Mesenteric fat pad (tissue), 1 donor: Measurements from ENCODE around the gene PHACTR1. TPM values are rescaled to one million over a fixed set of nuclear protein-coding genes. Genes with fewer than 3 reads are reported as not detected.
"Not testable (repeated sequence)": the region's sequence is repeated elsewhere in the genome, so short reads cannot be mapped to it uniquely, and the experiment has no call there.

ENCODE experiments used
- DNase-seq: peaks from one replicate; pipeline ENCODE4 v3.0.0-alpha.2; 2020; ENCODE audit warnings: low spot score
- total RNA-seq: library from RNA; stranded (reverse); fragmentation: NEBNext Ultra II Directional; extraction: Animal tissue kit (Norgen Biotek cat#: 25700); gene quantifications from one replicate; pipeline ENCODE4 v1.2.1, GENCODE V29; 2021
- donor health status: DM: yes; HTN: yes; CAD: no.

Gene PHACTR1
- total RNA-seq, 1 donor from 2014 or later = 10.8 TPM

DNA sequence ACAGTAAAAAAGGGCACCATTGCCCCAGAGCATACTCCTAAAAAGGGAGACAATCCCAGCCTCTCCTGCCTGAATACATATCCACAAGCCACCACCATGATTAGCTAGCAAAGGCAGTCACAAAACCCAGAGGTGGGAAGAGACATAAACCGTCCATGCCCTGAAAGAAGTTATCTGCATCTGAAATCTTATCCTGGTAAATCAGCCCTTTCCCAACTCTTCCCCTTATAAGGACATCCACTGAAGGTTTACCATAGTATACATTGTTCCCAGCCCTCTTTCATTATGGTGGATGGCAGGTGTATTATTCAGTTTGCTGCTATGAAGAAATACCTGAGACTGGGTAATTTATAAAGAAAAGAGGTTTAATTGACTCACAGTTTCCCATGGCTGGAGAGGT lies 516.5 kb downstream of the PHACTR1 start:
- DNase-seq = no peak

DNA sequence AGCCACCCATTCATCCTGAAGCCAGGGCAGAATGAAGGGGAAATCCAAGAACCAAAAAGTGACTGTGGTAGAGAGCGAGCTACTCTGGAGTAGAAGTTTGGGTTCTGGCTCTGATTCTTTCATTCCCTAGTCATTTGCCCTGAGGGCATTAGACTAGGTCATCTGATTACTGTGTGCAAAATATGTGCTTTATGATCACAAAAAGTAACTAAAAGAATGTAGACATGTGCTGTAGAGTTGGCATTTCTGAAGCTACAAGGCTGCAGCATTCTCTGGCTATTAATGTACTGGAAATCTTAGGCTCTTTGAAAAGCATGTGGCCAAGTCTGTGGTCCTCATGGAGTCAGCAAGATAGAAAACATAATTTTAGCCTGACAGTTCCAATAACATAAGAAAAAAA lies 517.6 kb downstream of the PHACTR1 start:
- no peak for DNase-seq

DNA sequence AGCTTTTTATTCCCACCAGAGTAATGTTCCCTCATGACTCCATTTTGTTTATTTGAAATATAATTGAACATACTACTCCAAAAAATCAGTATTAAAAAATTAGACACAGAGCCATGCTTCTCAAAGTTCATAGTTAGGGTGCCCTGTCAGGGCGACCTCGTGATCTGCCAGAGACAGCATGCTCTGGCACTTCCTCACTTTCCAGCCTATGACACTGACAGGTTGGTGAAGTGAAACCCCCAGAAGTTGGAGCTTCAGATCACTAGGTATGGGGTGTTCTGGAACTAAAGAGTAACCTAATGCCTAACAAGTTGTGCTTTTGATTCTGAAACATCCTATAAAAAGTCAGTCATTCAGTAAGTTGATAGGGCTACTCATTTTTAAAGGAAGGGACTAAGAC lies 518.8 kb downstream of the PHACTR1 start:
- no peak for DNase-seq

DNA sequence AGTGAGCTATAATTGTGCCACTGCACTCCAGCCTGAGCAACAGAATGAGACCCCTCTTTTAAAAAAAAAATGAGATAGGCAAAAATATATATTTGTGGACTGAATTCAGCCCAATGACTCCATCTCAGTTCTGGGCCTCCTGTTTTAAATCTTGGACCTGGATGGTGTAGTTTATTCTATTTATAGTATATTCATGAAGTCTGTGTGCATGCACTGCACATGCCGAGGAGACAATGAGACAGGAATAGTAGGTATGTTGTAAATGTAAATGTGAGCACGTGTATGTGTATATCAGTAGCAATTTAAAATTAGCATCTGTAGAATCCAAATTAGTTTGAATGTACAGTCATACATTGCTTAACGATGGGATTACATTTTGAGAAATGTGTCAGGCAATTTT lies 520.8 kb downstream of the PHACTR1 start:
- DNase-seq = no peak

DNA sequence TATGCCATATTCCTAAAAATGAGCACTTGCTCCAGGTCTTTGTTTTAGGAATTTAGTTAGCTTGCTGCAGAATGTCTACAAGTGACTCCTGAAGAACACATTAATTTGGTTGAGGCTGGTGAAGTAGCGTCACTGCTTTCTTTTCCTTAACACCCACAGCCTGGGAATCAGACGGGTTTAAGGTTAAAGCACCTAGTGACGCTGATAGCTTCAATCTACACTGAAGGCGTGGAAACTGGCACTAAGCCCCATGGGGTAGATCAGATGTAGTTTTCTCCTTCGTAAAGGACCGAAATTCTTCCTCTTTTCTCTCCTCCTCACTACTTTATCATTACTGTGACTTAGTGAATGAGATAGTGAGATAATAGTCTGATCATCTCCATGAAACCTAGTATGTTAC lies 521.5 kb downstream of the PHACTR1 start:
- no peak for DNase-seq

DNA sequence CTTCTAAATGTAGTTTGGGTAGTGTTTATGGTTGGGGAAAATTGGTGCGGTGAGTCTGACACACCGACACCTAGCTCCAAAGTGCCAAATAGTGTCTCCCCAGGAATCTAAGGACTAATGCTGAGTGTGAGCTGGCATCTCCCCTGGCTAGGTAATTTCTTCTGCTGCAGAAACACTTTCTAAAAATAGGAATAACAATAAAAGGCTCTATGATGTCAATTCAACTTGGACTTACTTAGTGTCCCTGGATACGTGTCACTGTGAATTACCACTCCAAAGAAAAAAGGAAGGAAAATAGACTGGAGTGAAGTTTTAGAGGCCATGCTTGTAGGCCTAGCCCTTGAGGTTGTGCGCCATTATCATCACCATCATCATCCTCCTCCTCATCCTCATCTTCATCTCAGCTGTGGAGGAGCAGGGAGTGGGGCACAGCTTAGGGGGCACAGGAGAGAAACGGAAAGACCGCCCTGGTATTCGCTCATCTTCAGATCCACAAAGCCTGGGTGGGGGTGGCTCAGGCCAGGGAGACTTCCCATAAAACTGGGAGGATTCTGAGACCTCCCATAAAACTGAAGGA lies 522.2 kb downstream of the PHACTR1 start:
- no peak for DNase-seq

DNA sequence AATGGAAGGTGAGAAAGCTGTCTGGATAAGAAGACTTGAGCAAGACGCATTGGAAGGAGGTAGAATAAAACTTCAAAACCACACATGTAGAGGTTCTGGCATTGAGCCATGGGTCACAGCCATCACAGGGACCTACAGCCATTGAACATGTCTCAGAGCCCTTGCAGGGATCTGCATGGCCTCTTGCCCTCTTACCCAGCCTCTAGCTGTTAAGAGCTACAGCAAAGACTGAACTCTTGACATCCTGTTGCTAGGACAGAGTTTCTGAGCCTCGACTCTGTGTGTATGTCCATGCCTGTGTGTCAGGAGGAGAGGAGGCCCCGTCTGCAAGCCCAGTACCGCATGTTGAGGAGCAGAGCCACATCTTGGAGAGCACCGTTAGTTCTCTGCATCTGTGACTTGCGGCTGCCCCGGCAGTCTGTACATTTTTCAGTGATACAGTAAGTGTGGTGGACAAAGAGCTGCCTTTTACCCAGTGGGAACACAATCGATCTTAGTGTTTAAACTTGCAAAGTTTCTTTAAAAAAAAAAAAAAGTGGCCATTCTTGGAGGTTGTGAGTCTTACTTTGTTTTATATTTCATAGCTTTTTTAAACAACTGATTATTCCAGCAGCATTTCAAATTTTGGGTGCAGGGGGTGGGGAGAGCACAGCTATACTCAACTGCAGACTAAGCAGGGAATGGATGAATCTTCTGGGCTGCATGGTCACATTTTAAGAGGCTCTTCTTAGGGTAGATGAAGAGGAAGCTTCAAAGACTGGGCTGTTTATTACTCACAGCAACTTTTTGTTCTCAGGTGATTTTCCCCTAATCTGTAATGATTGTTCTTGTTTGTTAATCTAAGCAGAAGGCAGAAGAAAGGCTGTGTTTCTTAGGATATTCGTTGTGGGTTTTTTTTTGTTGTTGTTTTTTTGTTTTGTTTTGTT lies 523.2 kb downstream of the PHACTR1 start:
- DNase-seq = no peak

DNA sequence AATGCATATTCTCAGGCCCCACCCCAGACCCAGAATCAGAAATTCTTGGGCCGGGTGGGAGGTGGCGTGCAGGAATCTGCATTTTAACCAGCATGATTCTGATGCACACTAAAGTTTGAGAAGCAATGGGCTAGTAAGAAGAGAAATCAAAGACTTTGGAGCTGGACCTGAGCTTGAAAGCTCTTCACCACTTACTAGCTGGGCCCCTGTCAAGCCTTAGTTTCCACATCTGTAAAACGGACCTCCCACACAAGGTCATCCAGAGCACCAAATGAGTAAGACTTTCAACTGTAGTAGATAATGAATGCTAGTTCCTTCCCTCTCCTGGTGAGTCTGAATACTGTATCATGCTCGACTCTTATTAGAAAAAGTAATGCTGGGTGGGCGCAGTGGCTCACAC lies 524.8 kb downstream of the PHACTR1 start:
- DNase-seq = no peak

DNA sequence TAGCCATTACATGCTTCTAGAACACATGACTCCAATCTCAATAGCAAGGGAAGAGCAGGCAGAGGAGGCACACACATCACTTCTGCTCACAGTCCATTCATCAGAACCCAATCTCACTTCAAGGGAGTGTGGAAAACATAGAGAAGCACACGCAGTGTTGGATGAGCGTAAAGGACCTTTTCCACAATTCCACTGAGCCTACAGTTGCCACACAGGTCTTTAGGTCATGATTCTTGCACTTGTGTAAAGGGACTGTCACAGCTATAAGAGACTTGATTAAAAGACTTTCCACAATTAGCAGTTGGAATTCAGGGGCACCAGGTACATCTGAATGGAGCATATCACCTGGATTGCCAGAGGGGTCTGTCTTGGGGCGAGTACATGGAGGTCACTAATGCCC lies 525.6 kb downstream of the PHACTR1 start:
- DNase-seq = no peak

DNA sequence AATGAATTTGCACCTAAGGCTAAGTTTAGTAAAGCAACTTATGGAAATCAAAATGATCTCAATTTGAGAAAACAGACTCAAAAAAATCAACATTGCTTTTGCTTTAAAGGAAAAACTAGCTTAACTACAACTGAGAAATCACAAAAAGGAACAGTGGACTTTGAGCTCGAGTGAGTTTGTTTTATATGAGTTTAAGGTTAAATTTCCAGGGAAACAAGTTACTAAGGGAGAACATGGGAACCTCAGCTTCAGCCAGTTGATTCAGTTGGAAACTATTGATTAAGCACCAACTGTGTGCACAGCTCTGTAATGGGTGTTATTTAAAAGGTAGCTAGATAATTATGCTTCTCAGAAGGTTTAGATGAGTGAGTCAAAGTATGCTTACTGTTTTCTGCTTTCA lies 526.0 kb downstream of the PHACTR1 start:
- no peak for DNase-seq

DNA sequence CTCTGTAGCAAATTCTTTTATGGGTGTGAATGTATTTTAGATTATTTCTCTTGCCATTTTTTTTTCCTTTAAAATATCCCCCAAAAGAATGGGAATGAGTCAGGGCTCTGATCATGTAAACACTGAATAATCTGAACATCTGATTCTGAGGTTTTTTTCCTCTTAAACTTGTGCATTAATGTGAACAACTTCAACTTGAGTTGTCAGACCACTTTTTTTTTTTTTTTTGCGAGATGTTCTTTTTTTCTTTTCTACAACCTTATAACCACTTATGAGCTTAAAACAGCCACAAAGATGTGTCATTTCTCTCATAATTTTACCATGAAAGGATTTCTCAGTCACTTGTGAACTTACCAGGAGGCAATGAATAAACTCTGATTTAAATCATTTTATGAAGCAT lies 526.5 kb downstream of the PHACTR1 start:
- no peak for DNase-seq

DNA sequence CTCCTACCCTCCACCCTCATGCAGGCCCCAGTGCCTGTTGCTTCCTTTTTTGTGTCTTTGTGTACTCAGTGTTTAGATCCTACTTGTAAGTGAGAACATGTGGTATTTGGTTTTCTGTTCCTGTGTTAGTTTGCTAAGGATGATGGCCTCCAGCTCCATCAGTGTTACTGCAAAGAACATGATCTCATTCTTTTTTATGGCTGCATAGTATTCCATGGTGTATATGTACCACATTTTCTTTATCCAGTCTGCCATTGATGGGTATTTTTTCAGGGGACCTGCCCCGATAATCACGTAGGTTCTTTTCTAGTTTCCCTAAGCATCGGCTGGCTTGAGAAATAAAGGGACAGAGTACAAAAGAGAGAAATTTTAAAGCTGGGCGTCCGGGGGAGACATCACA lies 527.2 kb downstream of the PHACTR1 start:
- not testable (repeated sequence) for DNase-seq

DNA sequence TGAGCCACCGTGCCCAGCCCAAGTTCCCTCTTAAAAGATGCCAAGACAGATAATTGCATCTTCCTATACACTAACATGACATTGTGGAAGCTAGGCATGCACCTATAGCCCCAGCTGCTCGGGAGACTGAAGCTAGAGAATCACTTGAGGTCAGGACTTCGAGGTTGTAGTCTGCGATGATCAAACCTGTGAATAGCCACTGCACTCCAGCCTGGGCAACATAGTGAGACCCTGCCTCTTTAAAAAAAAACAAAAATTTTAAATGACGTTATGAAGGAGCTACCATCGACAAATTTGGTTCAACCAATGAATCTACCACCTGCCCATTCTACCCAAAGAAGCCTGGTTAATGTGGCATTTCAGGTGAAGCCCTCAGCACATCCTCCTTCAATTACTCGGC lies 531.1 kb downstream of the PHACTR1 start:
- DNase-seq = no peak

DNA sequence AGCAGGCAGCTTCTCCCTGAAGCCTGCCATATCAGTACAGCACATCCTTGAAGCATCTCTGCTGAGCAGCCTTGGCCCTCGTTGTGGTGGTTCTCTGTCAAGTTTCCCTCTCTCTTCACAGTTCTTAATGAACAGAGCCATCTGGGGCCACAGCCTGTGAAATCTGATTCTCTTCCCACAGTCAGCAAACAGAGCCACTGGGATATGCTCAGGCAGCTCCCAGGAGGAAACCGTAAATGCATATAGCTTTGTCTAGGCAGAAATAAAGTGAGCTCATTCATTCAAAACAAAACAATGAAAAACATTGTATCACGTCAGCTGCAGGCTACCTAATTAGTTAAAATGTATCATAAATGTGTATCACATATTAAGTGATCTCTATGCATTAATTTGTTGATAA lies 531.5 kb downstream of the PHACTR1 start:
- DNase-seq = no peak

DNA sequence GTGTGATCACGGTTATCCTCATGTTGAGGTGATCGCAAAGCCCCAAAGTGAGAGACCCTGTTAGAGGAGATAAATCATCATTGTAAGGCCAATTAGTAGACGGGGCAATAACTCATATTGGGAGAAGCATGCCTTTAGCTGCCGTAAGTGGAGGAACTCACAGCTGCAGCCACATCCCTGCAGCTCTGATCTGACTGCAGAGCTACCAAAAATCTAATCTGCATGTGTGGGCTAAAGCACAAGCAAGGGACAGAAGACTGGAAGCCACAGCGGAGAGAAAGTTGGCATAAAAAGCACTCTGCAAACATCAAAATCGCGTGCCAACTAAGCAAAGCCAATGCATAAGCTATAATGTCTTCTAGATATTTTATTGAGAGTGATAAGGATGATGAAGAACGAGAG lies 532.0 kb downstream of the PHACTR1 start:
- DNase-seq = no peak

DNA sequence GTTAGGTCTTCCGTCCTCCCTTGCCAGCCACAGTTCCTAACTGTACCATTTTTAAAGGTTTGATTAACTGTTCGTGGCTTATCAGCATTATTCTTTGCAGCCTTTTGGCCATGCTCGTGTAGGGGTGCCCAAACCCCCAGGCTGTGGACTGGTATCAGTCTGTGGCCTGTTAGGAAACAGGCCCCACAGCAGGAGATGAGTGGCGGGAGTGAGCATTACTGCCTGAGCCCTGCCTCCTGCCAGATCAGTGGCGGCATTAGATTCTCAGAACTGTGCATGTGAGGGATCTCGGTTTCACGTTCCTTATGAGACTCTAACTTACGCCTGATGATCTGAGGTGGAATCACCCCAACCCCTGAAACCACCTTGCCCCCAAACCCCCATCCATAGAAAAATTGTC lies 532.4 kb downstream of the PHACTR1 start:
- DNase-seq = no peak

DNA sequence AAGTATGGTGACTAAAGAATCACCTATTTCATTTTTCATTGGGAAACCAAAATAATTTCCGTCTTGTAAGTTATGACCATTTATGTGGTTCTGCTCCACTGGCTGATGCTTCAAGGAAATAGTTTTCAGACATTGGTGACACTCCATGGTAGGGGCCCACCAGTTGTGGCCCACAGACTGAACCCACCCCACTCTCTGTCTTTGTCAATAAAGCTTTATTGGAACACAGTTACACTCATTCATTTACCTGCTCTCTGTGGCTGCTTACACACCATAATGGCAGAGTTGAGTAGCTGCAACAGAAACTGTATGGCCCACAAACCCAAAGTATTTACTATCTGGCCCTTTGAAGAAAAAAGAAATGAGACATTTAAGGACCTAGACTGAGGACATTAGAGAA lies 533.2 kb downstream of the PHACTR1 start:
- no peak for DNase-seq

DNA sequence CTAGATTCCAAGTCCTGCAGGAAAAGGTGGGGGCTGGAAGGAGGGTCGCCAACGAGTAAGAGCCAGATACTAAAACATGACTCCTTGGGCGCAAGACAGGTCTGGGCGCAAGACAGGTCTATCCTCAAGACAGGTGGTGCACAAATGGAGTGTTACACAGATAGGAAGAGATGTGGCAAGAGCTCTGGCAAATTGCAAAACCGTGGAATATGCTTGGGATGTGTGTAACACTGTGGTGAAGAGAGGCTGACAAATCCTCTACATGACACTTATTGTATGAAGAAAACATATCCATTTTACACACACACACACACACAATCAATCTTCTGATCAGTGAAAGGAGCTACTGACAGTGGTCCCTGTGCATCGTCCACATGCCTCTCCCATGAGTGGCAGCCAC lies 534.1 kb downstream of the PHACTR1 start:
- DNase-seq = no peak

DNA sequence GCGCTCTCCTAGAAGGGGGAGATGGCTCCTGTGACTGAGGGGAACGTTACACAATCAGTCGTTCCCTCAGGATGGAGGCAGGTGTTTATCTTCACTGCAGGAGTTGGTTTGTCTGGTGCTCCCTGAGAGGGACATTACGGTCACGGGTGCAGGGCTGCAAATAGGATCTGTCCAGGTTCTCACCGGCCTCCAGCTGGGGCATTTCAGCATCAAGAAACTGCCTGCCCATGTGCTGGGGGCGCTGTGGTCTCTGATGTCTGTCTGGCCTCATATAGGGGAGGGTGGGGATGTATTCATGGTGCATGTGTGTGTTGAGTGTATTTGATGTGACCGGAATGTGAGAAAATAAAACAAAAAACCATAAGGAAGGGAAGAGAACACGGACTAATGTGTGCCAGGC lies 534.7 kb downstream of the PHACTR1 start:
- no peak for DNase-seq

DNA sequence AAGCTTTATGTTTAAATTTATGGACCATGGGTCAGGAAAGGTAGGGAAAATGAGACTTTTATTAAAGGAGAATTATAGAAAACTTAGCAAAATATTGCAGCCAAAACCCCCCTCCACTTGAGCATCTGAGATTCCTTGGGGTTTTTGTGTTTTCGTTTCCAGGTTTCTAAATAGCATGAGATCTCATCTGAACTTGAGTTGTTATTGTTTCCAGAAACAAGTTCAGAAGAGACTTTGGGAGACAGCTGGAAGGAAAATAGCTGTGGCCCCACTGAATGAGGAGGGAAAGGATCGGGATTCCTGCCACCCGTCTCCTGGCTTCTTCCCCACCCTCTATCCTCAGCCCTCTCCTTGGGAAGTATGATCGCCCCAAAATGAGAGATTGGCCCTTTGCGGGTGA lies 536.2 kb downstream of the PHACTR1 start:
- DNase-seq = no peak

DNA sequence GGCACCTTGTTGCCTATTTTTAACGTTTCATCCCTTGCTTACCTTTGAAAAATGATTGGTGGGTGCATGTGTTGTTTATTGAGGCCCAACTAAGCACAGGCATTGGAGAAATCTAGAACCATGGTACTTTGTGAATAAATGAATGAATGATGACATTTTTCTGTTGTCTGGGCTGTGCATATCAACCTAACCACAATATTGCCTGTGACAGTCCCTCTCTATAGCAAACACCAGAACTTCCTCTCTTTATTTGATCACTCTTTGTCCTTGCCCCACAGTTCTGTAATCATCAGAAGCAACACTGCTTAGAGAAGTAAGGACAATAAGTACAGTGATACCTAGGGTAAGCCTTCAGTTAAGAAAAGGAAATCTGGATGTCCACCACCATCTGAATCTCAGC lies 536.7 kb downstream of the PHACTR1 start:
- DNase-seq = no peak

DNA sequence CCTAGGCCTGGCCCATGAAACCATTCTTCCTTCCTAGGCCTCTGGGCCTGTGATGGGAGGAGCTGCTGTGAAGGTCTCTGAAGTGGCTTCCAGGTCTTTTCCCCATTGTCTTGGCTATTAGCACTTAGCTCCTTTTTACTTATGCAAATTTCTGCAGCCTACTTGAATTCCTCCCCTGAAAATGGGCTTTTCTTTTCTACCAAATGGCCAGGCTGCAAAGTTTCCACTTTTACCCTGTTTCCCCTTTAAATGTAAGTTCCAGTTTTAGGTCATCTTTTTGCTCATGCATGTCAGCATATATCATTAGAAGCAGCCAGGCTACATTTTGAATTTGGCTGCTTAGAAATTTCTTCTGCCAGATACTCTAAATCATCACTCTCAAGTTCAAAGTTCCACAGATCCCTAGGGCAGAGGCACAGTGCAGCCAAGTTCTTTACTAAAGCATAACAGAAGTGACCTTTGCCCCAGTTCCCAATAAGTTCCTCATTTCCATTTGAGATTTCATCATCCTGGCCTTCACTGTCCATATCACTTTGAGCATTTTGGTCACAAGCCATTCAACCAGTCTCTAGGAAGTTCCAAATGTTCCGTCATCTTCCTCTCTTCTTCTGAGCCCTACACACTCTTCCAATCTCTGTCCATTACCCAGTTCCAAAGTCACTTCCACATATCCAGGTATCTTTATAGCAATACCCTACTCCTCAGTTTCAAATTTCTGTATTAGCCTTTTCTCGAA lies 539.9 kb downstream of the PHACTR1 start:
- no peak for DNase-seq
